Measurements from ENCODE around the gene KLHL25. TPM values are rescaled to one million over a fixed set of nuclear protein-coding genes. Genes with fewer than 3 reads are reported as not detected.

The KLHL25 gene
- polyA plus RNA-seq, 1 donor from 2014 or later, result 38.9 TPM

DNA sequence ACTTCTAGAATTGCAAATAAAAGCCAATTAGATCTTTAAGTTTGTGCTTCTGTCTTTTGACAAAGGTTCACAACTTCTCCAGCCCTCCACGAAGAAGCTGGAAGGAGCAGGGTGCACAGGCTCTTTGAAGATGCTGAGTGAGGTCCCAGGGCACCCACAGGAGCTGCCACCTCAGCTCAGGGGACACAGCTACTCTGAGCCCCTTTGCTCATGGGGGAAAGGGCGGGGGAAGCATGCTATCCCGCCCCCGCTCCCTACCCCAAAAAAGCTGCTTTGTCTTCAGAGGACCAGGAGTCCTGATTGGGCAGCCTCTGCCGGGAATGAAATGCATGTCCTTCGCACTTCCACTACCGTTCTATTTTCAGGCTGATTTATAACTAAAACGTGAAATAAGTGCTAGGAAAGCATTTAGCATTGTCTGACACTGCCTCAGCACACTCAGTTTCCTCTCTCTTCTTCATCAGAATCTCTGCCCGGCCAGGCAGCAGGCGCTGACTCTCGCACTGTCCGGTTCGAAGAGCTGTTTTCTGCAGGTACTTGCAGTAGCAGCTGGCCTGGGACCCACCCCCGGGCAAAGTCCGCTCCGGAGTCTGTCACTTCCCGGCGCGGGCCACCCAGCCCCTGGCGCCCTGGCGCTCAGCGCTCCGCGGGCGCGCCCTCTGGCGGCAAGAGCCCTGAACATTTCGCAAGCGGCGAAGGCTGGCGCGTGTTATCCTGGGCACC is 45.5 kb upstream of the KLHL25 start:
- Histone ChIP-seq H3K4me3 (ENCODE audit: low read length) (peak overlapping the region; percentile 61), H4K20me1 (ENCODE audit: insufficient read depth) (no peaks in the 10 kb centered on the region), H3K9me3 (ENCODE audit: low read length) (no peaks in the 10 kb centered on the region), H3K9ac (ENCODE audit: low read length) (no peak overlapping the region), H3K27ac (ENCODE audit: low read length) (no peak overlapping the region), H3K27me3 (ENCODE audit: insufficient read depth, low read depth, low read length) (no peaks in the 10 kb centered on the region), H3K9me2 (ENCODE audit: insufficient read depth, low read length) (no peaks in the 10 kb centered on the region), H3K36me3 (ENCODE audit: insufficient read depth, low read length) (no peaks in the 10 kb centered on the region), H2AFZ (ENCODE audit: low read depth, low read length) (no peak overlapping the region), H3F3A (ENCODE audit: insufficient read depth, low read length, poor library complexity, severe bottlenecking) (no peaks in the 10 kb centered on the region), H3K4me2 (ENCODE audit: low read length) (peak overlapping the region; percentile 48), H3K79me2 (replicated peaks; ENCODE audit: insufficient read depth, low read length) (no peaks in the 10 kb centered on the region)
- TF ChIP-seq RAD21 (conservative IDR thresholded peaks at IDR 0.05) (peak; percentile 85), CTCF (IDR thresholded peaks at IDR 0.05; ENCODE audit: poor library complexity, severe bottlenecking) (peak; percentile 92), REST (IDR thresholded peaks at IDR 0.05; ENCODE audit: borderline replicate concordance) (no peak), POLR2AphosphoS5 (IDR thresholded peaks at IDR 0.05) (no peak), EZH2 (IDR thresholded peaks at IDR 0.05; ENCODE audit: borderline replicate concordance, insufficient read depth, low read length, poor library complexity, severe bottlenecking) (no peak), SMC3 (conservative IDR thresholded peaks at IDR 0.05; ENCODE audit: poor library complexity) (peak; percentile 98), EP300 (conservative IDR thresholded peaks at IDR 0.05; ENCODE audit: poor library complexity, severe bottlenecking) (no peak), TAF1 (IDR thresholded peaks at IDR 0.05; ENCODE audit: low read depth) (no peak), MXI1 (conservative IDR thresholded peaks at IDR 0.05; ENCODE audit: poor library complexity, severe bottlenecking) (peak; percentile 19)

DNA sequence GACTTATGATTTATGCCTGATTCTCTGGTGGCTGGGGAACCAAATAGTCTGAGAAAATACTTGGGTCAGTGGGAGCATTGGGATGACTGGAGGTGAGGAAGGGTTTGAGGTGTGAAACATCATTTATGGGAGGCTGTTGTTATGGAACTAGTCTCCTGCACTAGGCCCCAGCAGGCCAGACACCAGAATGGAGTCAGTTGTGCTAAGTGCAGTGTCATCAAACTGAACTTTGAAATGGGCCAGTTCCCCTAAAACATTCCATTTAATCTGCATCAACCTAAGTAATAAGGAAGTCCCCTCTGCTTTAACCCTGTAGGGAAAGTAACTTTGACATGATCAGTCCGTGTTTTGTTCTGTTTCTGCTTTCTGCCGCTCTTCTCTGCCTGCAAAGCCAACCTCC is 44.9 kb upstream of the KLHL25 start:
- Histone ChIP-seq H3K9ac (ENCODE audit: low read length) (no peak overlapping the region), H3K79me2 (replicated peaks; ENCODE audit: insufficient read depth, low read length) (no peaks in the 10 kb centered on the region), H3K9me3 (ENCODE audit: low read length) (no peaks in the 10 kb centered on the region), H3K27ac (ENCODE audit: low read length) (no peak overlapping the region), H3K4me3 (ENCODE audit: low read length) (no peak overlapping the region), H3K27me3 (ENCODE audit: insufficient read depth, low read depth, low read length) (no peaks in the 10 kb centered on the region), H3F3A (ENCODE audit: insufficient read depth, low read length, poor library complexity, severe bottlenecking) (no peaks in the 10 kb centered on the region), H3K36me3 (ENCODE audit: insufficient read depth, low read length) (no peaks in the 10 kb centered on the region), H3K9me2 (ENCODE audit: insufficient read depth, low read length) (no peaks in the 10 kb centered on the region), H3K4me2 (ENCODE audit: low read length) (no peak overlapping the region), H4K20me1 (ENCODE audit: insufficient read depth) (no peaks in the 10 kb centered on the region), H2AFZ (ENCODE audit: low read depth, low read length) (no peak overlapping the region)
- TF ChIP-seq CTCF (IDR thresholded peaks at IDR 0.05; ENCODE audit: poor library complexity, severe bottlenecking) (no peak), EP300 (conservative IDR thresholded peaks at IDR 0.05; ENCODE audit: poor library complexity, severe bottlenecking) (no peak)

Data from neural cell (in vitro differentiated cells).